K562 (cell line): Measurements from ENCODE around the gene DPP4. TPM values are rescaled to one million over a fixed set of nuclear protein-coding genes. Genes with fewer than 3 reads are reported as not detected.

Experiments
- ATAC-seq: fragments of 200-7000 bp; cut with Tn5 transposase; 3 replicates; pipeline ENCODE4 v1.9.1; 2020; ENCODE audit warnings: moderate library complexity
- BruUV-seq: library from RNA; stranded (reverse); fragments of 400-500 nt; replicated peaks from 2 replicates; lab custom pipeline; 2021; lab: Mats Ljungman, UMichigan
- CTCF ChIA-PET: fragments of 300-600 bp; formaldehyde crosslinking; extraction: SDS; loops from one replicate; lab custom pipeline; 2021; ENCODE audit warnings: low intra/inter-chr PET ratio; lab: Yijun Ruan, JAX
- POLR2A ChIA-PET: fragments of 300-600, 350-650 bp; sonication (Branson Sonifier 250); formaldehyde crosslinking; extraction: SDS; loops from one replicate; lab custom pipeline; 2021; ENCODE audit warnings: antibody characterized with exemption, inconsistent platforms; lab: Yijun Ruan, JAX
- DNase-seq, 4 experiments: peaks; one replicate each; pipeline versions ENCODE4 v3.0.0 to v3.0.0-alpha.2; 2011 to 2018; ENCODE audit warnings: low spot score in 3 of 4, mixed read lengths in 3 of 4; ENCODE audit errors: extremely low read depth in 1 of 4
- FAIRE-seq: peaks from 2 replicates; lab custom pipeline; 2011; peaks lifted over from hg19 to GRCh38; lab: Jason Lieb, UNC
- H2AFZ ChIP-seq: 2 replicates; pipeline ENCODE4 v1.6.0; 2011; ENCODE audit warnings: low read depth, low read length, control low read depth, inconsistent platforms
- H3K27ac ChIP-seq: fragments of 200-600 bp; 3 replicates; pipeline ENCODE4 v1.8.0; 2011; ENCODE audit warnings: low read depth, mild to moderate bottlenecking, control low read depth, inconsistent platforms, low read length, moderate library complexity, mixed read lengths; ENCODE audit errors: extremely low read depth
- H3K27me3 ChIP-seq, 2 experiments: fragments of 300-600 bp in 1 of 2; 2 replicates in 1 of 2; 3 replicates in 1 of 2; pipeline versions ENCODE4 v1.6.0 to v1.8.0; 2011; ENCODE audit warnings: inconsistent platforms in 2 of 2, low read length in 2 of 2, mild to moderate bottlenecking in 1 of 2, mixed read lengths in 1 of 2, moderate library complexity in 1 of 2; ENCODE audit not compliant: control insufficient read depth in 2 of 2, insufficient read depth in 2 of 2
- H3K36me3 ChIP-seq: fragments of 300-600 bp; 3 replicates; pipeline ENCODE4 v1.8.0; 2011; ENCODE audit warnings: mild to moderate bottlenecking, low read length, inconsistent platforms; ENCODE audit not compliant: control insufficient read depth, insufficient read depth
- H3K4me1 ChIP-seq, 2 experiments: fragments of 200-600 bp in 1 of 2; replicated peaks in 1 of 2; 2 replicates in 1 of 2; 3 replicates in 1 of 2; pipeline versions ENCODE4 v1.5.1 to v1.8.0; 2011; ENCODE audit warnings: inconsistent platforms in 2 of 2, low read length in 2 of 2, mild to moderate bottlenecking in 1 of 2, mixed read lengths in 1 of 2, moderate library complexity in 1 of 2; ENCODE audit not compliant: control insufficient read depth in 2 of 2, insufficient read depth in 2 of 2
- H3K4me2 ChIP-seq: 2 replicates; pipeline ENCODE4 v1.6.1; 2011; ENCODE audit warnings: low read length, control low read depth, inconsistent platforms, mixed read lengths; ENCODE audit not compliant: insufficient read depth
- H3K4me3 ChIP-seq: fragments of 200-600 bp; sonication (generic), shearing (Covaris generic); 2 replicates; pipeline ENCODE4 v1.5.1; 2016; ENCODE audit warnings: control low read depth, inconsistent platforms
- H3K79me2 ChIP-seq: fragments of 200-600 bp; 3 replicates; pipeline ENCODE4 v1.8.0; 2011; ENCODE audit warnings: low read length, inconsistent platforms; ENCODE audit not compliant: control insufficient read depth, insufficient read depth
- H3K9ac ChIP-seq, 2 experiments: 2 replicates each; pipeline versions ENCODE4 v1.6.0 to v1.6.1; 2011; ENCODE audit warnings: low read depth in 2 of 2, low read length in 2 of 2, control low read depth in 1 of 2, inconsistent platforms in 1 of 2, mild to moderate bottlenecking in 1 of 2, mixed read lengths in 1 of 2; ENCODE audit not compliant: insufficient read depth in 1 of 2
- H3K9me1 ChIP-seq: one replicate; pipeline ENCODE4 v1.6.0; 2011; ENCODE audit warnings: inconsistent platforms, mild to moderate bottlenecking, low read length, moderate library complexity; ENCODE audit not compliant: control insufficient read depth, insufficient read depth
- H3K9me3 ChIP-seq: replicated peaks from 2 replicates; pipeline ENCODE4 v1.5.1; 2011; ENCODE audit warnings: low read depth, low read length, inconsistent platforms; ENCODE audit not compliant: control insufficient read depth, insufficient read depth
- H4K20me1 ChIP-seq: replicated peaks from 2 replicates; pipeline ENCODE4 v1.6.1; 2011; ENCODE audit warnings: low read length, inconsistent platforms, mixed read lengths; ENCODE audit not compliant: control insufficient read depth, insufficient read depth
- ADNP ChIP-seq: fragments of 200-800 bp; sonication (Bioruptor generic); IDR thresholded peaks from 2 replicates; pipeline ENCODE4 v1.6.1; 2016; ENCODE audit warnings: missing genetic modification characterization, missing compliant biosample characterization
- CEBPB ChIP-seq: fragments of 450-650 bp; IDR thresholded peaks from 2 replicates; pipeline ENCODE4 v1.6.1; 2016; ENCODE audit warnings: missing genetic modification characterization, missing compliant biosample characterization
- CEBPG ChIP-seq, 3 experiments: fragments of 200-800 bp in 1 of 3; sonication (Bioruptor generic) in 1 of 3; sonication (generic) in 1 of 3; formaldehyde crosslinking in 1 of 3; IDR thresholded peaks in 2 of 3; conservative IDR thresholded peaks in 1 of 3; 2 replicates each; pipeline versions ENCODE4 v1.6.1 to v1.8.0; 2016 to 2022; ENCODE audit warnings: missing compliant biosample characterization in 2 of 3, missing genetic modification characterization in 2 of 3, mild to moderate bottlenecking in 1 of 3, missing genetic modification reagents in 1 of 3
- GABPB2 ChIP-seq: fragments of 250-450 bp; sonication (Bioruptor Pico); conservative IDR thresholded peaks from 2 replicates; pipeline ENCODE4 v1.5.1; 2021; ENCODE audit warnings: mild to moderate bottlenecking
- GTF3C2 ChIP-seq: IDR thresholded peaks from 3 replicates; pipeline ENCODE4 v1.6.1; 2011; ENCODE audit warnings: borderline replicate concordance, mild to moderate bottlenecking, moderate library complexity; ENCODE audit not compliant: insufficient read length; ENCODE audit errors: extremely low read depth
- RBM15 ChIP-seq: fragments of 200-400 bp; formaldehyde crosslinking; IDR thresholded peaks from 2 replicates; pipeline ENCODE4 v1.6.1; 2018; ENCODE audit warnings: mild to moderate bottlenecking, low read length, moderate library complexity; ENCODE audit not compliant: insufficient read depth
- ZNF24 ChIP-seq: fragments of 450-650 bp; IDR thresholded peaks from 2 replicates; pipeline ENCODE4 v1.6.1; 2016
- WGBS: fragments of 100-300 bp; shearing (Covaris generic); methylation state at CpG from one replicate; pipeline ENCODE4 v1.1.6; 2016; ENCODE audit warnings: low coverage, mixed read lengths; ENCODE audit not compliant: insufficient coverage; ENCODE audit errors: missing lambda C conversion rate; 5-methylcytosine and 5-hydroxymethylcytosine counted together
- in situ Hi-C: fragments of 300-500 bp; cut with MboI; formaldehyde crosslinking; loops from 4 replicates; pipeline ENCODE4 v1.15.0; 2018; ENCODE audit warnings: inconsistent platforms, mixed read lengths
- intact Hi-C: fragments of 100-400 bp; cut with micrococcal nuclease; formaldehyde crosslinking; loops from 2 replicates; pipeline ENCODE4 v1.14.2; 2022
- polyA plus RNA-seq, 8 experiments: library from polyadenylated mRNA; depleted of rRNA in 4 of 8; stranded (reverse) in 5 of 8; unstranded in 3 of 8; fragments of >200 nt; fragmentation: Nextera tagmentation in 2 of 8; fragmentation: Illumina TruSeq in 1 of 8; extraction: Ambion mirVana in 2 of 8; extraction: Trizol in 1 of 8; gene quantifications; 2 replicates each; pipeline versions ENCODE4 v1.2.1 to v1.2.3, GENCODE V29; 2011 to 2014; ENCODE audit warnings: inconsistent platforms in 1 of 8, missing spikeins in 1 of 8
- total RNA-seq, 7 experiments: library from RNA; depleted of rRNA in 6 of 7; stranded (reverse); fragments of >200 nt in 6 of 7; fragmentation: Illumina TruSeq in 2 of 7; extraction: Trizol in 2 of 7; gene quantifications; 2 replicates each; pipeline versions ENCODE4 v1.2.1 to v1.2.3, GENCODE V29; 2011 to 2021; ENCODE audit warnings: low replicate concordance in 1 of 7

Gene DPP4
- total and polyA plus RNA-seq, 9 of the 15 experiments (the other 6 are each of a cell fraction or from before 2014, with no cell fraction given), result 0.11 TPM; not detected in 8

- no peak for TF ChIP-seq GTF3C2
Observed at GRCh38 chr2:162114271-162114670, 40.3 kb upstream of the DPP4 start (continued).

- in situ Hi-C loops, result no loop called here
- no peak overlapping the region for H3K9ac ChIP-seq
- no peak for DNase-seq
- H2AFZ ChIP-seq, result no peak overlapping the region
- BruUV-seq, result no TSS peak
- no peaks in the 10 kb centered on the region for H3K79me2 ChIP-seq
- no peaks in the 10 kb centered on the region for H4K20me1 ChIP-seq
- intact Hi-C loops, result no loop called here
- no peaks in the 10 kb centered on the region for H3K27me3 ChIP-seq
- no peaks in the 10 kb centered on the region for H3K9me1 ChIP-seq
- ChIA-PET POLR2A (no interaction called here), CTCF (no interaction called here)
- no peaks in the 10 kb centered on the region for H3K4me1 ChIP-seq
- H3K36me3 ChIP-seq, result no peaks in the 10 kb centered on the region
- H3K4me3 ChIP-seq, result no peak overlapping the region
- no peak overlapping the region for H3K4me2 ChIP-seq
- H3K27ac ChIP-seq, result no peak overlapping the region
- 0% methylated on average over 1 of the region's 1 CpG for whole genome bisulfite sequencing
- no peak for ATAC-seq
- FAIRE-seq, result no peak
- no peaks in the 10 kb centered on the region for H3K9me3 ChIP-seq
- TF ChIP-seq ADNP, result no peak
- TF ChIP-seq CEBPB (tag), result peak; percentile 92
- TF ChIP-seq CEBPG (CRISPR knock-in tag; IDR thresholded peaks at IDR 0.05), result no peak
- TF ChIP-seq CEBPG (tag; conservative IDR thresholded peaks at IDR 0.05 in 1 of 2, IDR thresholded peaks at IDR 0.05 in 1 of 2), result peak; percentile 25 to 89; a peak in 2 of 4 replicates
- no peak for TF ChIP-seq RBM15
- TF ChIP-seq ZNF24, result peak; percentile 61; the same call in 1 of the 2 replicates
- TF ChIP-seq GABPB2, result no peak
Observed at GRCh38 chr2:162113776-162114168, 39.8 kb upstream of the DPP4 start.
